A549 (cell line): ENCODE results near the gene CATSPER4.

ENCODE experiments used
- CHD2 ChIP-seq: fragments of 150-350 bp; IDR thresholded peaks from 2 replicates; pipeline ENCODE4 v1.6.1; 2014; ENCODE audit warnings: low read length; ENCODE audit not compliant: partially characterized antibody
- EP300 ChIP-seq, 2 experiments: fragments of >200 bp; sonication (Bioruptor Twin); formaldehyde crosslinking; IDR thresholded peaks; 2 replicates in 1 of 2; 3 replicates in 1 of 2; pipeline ENCODE4 v1.6.1; 2016 to 2017
- HMGXB4 ChIP-seq: fragments of 250-450 bp; sonication (Bioruptor Pico); IDR thresholded peaks from 2 replicates; pipeline ENCODE4 v1.5.0; 2021; ENCODE audit warnings: mild to moderate bottlenecking, moderate library complexity, borderline replicate concordance
- REST ChIP-seq: fragments of 200-600 bp; sonication (generic); IDR thresholded peaks from 2 replicates; pipeline ENCODE4 v1.6.1; 2016; ENCODE audit warnings: antibody characterized with exemption, mild to moderate bottlenecking, moderate library complexity
- USF2 ChIP-seq: fragments of 450-650 bp; IDR thresholded peaks from 2 replicates; pipeline ENCODE4 v1.6.1; 2014; ENCODE audit warnings: antibody characterized with exemption

GRCh38 chr1:26184883-26185282 lies 5.5 kb upstream of the CATSPER4 start:
- TF ChIP-seq USF2 (no peak), EP300 (IDR thresholded peaks at IDR 0.05) (no peak), REST (no peak), CHD2 (no peak), HMGXB4 (CRISPR knock-in tag) (no peak)
